Stimulated activated CD4-positive, alpha-beta T cell treated with anti-CD3 and anti-CD28 coated beads, Interleukin-4, amount 100 ng/mL, for 1 hour (primary cell): ENCODE measurements around the gene DIP2C.
"Not testable (repeated sequence)": the region's sequence is repeated elsewhere in the genome, so short reads cannot be mapped to it uniquely, and the experiment has no call there.

Experiments
- DNase-seq: peaks from one replicate; pipeline ENCODE4 v3.0.0-alpha.2; 2020

The DIP2C gene, protein sequence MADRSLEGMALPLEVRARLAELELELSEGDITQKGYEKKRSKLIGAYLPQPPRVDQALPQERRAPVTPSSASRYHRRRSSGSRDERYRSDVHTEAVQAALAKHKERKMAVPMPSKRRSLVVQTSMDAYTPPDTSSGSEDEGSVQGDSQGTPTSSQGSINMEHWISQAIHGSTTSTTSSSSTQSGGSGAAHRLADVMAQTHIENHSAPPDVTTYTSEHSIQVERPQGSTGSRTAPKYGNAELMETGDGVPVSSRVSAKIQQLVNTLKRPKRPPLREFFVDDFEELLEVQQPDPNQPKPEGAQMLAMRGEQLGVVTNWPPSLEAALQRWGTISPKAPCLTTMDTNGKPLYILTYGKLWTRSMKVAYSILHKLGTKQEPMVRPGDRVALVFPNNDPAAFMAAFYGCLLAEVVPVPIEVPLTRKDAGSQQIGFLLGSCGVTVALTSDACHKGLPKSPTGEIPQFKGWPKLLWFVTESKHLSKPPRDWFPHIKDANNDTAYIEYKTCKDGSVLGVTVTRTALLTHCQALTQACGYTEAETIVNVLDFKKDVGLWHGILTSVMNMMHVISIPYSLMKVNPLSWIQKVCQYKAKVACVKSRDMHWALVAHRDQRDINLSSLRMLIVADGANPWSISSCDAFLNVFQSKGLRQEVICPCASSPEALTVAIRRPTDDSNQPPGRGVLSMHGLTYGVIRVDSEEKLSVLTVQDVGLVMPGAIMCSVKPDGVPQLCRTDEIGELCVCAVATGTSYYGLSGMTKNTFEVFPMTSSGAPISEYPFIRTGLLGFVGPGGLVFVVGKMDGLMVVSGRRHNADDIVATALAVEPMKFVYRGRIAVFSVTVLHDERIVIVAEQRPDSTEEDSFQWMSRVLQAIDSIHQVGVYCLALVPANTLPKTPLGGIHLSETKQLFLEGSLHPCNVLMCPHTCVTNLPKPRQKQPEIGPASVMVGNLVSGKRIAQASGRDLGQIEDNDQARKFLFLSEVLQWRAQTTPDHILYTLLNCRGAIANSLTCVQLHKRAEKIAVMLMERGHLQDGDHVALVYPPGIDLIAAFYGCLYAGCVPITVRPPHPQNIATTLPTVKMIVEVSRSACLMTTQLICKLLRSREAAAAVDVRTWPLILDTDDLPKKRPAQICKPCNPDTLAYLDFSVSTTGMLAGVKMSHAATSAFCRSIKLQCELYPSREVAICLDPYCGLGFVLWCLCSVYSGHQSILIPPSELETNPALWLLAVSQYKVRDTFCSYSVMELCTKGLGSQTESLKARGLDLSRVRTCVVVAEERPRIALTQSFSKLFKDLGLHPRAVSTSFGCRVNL (N-terminal part only)

GRCh38 chr10:689452-690371 lies at the start of gene DIP2C:
Gene DIP2C, minus strand, starts transcription at chr10:689668. Its CDS starts 90 bp downstream, at chr10:689578.
- no peak for DNase-seq

- DNase-seq, result no peak
Measured at GRCh38 chr10:734481-734880, 45.0 kb upstream of the DIP2C start.

DNA sequence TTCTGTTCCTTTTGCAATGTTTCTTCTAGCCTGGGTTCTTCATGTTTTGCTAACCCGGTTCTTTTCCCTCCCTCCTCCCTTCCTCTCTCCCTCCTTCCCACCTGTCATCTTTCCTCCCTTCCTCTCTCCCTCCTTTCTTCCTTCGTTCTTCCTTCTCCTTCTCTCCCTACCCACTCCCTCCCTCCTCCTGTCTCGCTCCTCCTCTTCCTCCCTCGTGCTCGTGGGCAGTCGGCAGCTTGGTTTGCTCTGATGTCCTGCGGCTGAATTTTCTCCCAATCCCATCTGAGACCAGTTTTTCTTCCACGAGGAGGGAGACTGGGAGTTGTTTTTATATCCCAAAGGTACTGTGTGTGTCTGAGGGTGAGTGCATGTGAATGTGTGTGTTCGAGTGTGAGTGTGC lies 43.6 kb upstream of the DIP2C start:
- no peak for DNase-seq

GRCh38 chr10:729213-729612 lies 39.7 kb upstream of the DIP2C start:
- no peak for DNase-seq

GRCh38 chr10:728603-729002 lies 39.1 kb upstream of the DIP2C start:
- no peak for DNase-seq

DNA sequence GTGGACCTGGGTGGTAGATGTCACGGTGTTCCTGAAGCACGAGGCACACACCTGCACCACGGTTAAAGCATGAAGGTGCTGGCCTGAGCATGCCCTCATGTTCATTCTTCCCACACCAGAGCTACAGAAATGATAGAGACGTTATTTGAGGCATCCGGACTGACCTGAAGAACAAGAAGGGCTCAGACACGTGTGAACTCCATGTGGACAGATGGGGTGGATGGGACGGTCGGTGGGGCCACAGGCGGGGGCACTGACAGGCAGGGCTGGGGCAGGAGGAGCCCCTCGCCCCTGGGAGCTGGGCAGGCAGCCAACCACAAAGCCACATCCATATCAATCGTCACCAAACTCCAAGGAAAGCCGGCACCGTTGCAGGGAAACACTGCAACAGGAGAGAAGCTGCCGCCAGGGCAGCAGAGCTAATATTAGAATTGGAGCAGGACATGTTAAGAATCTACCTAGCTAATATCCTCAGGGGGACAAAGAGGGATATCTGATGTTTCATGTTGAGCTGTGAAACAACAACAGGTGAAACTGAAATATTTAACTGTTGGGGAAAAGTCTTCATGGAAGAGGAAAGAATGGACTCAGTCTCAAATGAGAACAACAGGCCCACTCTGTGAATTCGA lies 37.8 kb upstream of the DIP2C start:
- DNase-seq, result no peak

DNA sequence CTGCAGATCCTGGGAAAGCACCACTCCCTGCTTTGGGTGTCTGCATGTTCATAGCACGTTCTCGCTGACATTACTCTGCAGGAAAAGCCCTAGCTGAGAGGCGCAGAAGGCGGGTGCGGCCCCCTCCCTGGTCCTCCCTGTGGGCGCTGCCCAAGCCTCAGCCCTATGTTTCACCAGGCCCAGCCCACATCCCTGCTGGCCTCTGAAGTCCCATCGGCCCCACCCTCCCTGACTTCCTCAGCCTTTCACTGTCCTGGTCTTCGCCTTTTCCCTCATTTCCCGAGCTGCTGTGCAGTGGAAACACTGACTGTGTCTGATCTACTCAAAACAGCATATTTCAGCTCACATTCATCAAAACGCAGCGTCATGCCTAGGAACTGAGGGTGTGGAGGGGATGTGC lies 36.3 kb upstream of the DIP2C start:
- DNase-seq, result no peak

DNA sequence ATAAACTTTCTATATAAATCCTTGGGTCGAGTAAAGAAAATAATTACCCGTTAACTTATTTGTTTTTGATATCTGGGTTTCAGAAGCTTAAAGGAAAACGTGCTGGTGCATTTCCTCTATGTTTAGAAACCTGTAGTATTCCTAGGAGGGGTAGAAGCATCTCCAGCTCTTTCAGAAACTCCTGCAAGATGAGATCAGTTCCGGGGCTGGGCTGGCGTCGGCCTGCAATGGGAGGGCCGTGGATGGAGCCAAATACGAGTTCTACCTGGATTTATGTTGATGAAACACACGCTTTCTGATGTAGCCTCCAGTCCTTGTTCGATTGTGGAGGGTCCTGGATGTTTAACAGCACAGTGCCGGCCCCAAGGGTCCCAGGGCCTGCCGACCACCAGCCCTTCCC lies 35.8 kb upstream of the DIP2C start:
- DNase-seq, result no peak

DNA sequence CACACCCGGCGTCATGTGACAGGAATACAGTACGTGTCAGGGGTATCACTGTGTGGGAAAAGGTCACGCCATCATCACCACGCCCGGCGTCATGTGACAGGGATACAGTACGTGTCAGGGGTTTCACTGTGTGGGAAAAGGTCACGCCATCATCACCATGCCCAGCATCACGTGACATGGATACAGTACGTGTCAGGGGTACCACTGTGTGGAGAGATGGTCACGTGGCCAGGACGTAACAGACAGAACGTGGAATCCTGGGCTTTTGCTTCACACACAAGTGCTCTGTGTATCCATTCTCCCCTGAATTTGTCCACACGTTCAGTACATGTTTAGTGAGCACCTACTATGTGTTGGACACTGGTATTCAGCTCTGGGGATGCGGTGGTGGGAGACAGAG lies 34.5 kb upstream of the DIP2C start:
- DNase-seq, result no peak

- no peak for DNase-seq
Measured at GRCh38 chr10:722281-723060, 33.0 kb upstream of the DIP2C start.

DNA sequence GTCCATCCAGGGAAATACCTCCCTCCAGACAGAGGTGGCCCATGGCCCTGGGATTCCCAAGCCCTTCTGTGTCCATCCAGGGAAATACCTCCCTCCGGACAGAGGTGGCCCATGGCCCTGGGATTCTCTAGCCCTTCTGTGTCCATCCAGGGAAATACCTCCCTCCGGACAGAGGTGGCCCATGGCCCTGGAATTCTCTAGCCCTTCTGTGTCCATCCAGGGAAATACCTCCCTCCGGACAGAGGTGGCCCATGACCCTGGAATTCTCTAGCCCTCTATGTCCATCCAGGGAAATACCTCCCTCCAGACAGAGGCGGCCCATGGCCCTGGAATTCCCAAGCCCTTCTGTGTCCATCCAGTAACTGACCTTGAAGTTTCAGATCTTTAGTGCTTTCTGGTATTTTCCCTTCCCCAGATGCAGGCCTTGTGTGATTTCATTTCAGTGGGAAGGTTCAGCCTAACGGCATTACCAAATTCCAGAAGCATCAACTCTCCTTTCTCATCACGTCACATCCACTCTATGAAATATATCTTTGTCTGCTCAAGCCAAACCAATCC lies 28.8 kb upstream of the DIP2C start:
- DNase-seq, result no peak

- DNase-seq, result no peak
Measured at GRCh38 chr10:717458-717857, 28.0 kb upstream of the DIP2C start.

DNA sequence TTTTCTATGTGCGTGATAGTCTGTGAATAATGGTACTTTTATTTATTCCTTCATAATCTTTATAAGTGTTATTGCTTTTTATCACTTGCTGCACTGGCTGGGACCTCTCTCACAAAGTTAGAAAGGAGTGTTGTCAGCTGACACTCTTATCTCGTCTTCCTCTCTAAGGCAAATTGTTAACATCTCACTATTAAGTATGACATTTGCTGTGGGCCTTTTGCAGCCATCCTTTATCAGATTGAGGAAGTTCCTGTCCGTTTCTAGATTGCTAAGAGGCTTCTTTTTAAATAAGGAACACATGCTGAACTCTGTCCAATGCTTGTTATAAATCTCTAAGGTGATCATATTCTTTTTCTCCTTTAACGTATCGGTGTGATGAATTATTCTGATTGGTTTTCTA lies 27.4 kb upstream of the DIP2C start:
- DNase-seq, result no peak

DNA sequence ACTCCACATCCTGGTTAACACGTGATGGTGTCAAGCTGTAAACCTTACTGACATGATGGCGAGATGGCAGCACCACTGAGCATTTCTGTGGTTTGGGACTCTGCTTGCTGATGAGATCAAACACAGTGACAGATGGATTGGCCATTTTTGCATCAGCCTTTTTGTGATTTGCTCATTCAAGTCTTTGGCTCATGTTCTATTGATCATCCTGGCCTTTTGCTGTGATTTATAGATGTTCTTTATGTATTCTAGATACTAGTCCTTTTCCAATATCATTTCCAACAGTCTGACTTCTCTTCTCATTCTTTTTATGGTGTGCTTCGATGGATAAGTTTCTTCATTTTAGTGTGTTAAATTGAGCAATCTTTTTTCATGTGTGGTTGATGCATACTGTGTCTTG lies 24.7 kb upstream of the DIP2C start:
- no peak for DNase-seq

- DNase-seq, result no peak
Measured at GRCh38 chr10:712575-712974, 23.1 kb upstream of the DIP2C start.

- DNase-seq, result no peak
Measured at GRCh38 chr10:712089-712488, 22.6 kb upstream of the DIP2C start.

- no peak for DNase-seq
Measured at GRCh38 chr10:707861-708260, 18.4 kb upstream of the DIP2C start.

DNA sequence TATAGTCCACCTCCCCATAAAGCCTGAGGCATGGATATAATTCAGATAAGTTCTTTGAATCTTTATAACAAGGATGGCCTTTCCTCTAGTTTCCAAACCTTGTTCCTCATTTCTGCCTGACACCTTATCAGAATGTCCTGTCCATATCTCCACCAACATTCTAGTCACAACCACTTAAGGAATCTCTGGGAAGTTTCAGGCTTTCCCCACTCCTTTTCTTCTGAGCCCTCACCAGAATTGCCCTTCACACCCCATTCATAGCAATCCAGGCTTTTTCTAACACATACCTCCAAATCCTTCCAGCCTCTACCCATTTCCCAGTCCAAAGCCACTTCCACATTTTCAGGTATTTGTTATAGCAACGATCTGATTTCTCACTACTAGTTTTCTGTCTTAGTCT lies 18.0 kb upstream of the DIP2C start:
- DNase-seq, result no peak

DNA sequence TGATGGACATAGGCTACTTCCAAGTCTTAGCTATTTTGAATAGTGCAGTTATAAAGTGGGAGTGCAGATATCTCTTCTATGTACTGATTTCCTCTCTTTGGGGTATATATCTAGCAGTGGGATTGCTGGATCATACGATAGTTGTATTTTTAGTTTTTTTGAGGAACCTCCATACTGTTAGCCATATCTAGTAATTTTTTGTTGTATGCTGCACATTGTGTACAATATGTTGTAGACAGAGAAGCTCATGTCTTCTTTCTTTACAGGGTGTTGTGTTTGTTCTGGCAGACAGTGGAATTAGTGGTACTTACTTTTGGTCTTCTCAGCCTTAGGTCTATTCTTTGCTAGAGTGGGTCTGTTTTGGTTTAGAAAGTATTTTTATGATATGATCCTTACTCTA lies 13.7 kb upstream of the DIP2C start:
- no peak for DNase-seq

GRCh38 chr10:700183-700582 lies 10.7 kb upstream of the DIP2C start:
- DNase-seq, result not testable (repeated sequence)
